Stomach (tissue), 4 donors: ENCODE data around the gene PLCG2.

Source experiments
- EP300 ChIP-seq: sonication (generic); formaldehyde crosslinking; IDR thresholded peaks from one replicate; pipeline ENCODE4 v1.6.1; 2017; ENCODE audit warnings: antibody characterized with exemption
- POLR2A ChIP-seq, 4 donors: fragments of 450-650 bp; IDR thresholded peaks; one replicate each; pipeline ENCODE4 v1.6.1; 2016; ENCODE audit warnings: antibody characterized with exemption in 4 of 4, control low read depth in 2 of 4, mild to moderate bottlenecking in 1 of 4, moderate library complexity in 1 of 4
- TF ChIP-seq, protein P1 (sequence below), 7 experiments: fragments of 450-650 bp in 4 of 7; fragments of 200-600 bp in 3 of 7; sonication (generic) in 3 of 7; IDR thresholded peaks; one replicate each; pipeline ENCODE4 v1.5.1; 2016 to 2019; ENCODE audit warnings: antibody characterized with exemption in 7 of 7, control low read depth in 2 of 7, mild to moderate bottlenecking in 1 of 7

DNA sequence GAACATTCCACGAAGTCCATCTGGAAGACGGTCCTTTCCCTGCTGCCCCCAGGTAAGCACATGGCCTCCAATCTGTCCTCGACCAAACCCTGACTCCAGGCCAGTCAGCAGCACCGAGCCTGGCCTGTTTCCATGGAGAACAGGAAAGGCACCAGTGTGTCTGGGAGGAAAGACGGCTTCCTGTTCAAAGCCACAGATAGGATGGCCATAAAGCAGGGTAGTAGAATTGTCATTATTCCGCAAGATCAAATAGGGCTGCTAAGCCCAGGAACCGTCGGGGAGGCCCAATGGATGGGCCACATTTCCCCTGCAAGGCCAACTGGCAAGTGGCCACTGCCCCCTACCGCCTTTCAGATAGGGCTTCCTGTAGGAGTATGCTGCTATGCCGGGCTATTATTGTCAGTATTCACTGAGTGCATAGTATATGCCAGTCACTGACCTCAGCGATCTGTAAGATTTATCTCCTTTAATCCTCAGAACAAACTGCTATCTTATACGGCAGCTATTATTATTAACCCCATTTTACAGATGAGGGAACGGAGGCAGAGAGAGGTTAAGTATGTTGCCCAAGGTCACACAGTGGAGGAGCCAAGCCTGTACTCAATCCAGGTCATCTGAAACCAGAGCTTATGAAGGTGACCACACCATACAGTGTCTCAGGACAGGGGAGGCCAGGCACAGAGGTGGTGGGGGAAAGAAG is 23.0 kb upstream of the PLCG2 start:
- TF ChIP-seq, protein P1, sequence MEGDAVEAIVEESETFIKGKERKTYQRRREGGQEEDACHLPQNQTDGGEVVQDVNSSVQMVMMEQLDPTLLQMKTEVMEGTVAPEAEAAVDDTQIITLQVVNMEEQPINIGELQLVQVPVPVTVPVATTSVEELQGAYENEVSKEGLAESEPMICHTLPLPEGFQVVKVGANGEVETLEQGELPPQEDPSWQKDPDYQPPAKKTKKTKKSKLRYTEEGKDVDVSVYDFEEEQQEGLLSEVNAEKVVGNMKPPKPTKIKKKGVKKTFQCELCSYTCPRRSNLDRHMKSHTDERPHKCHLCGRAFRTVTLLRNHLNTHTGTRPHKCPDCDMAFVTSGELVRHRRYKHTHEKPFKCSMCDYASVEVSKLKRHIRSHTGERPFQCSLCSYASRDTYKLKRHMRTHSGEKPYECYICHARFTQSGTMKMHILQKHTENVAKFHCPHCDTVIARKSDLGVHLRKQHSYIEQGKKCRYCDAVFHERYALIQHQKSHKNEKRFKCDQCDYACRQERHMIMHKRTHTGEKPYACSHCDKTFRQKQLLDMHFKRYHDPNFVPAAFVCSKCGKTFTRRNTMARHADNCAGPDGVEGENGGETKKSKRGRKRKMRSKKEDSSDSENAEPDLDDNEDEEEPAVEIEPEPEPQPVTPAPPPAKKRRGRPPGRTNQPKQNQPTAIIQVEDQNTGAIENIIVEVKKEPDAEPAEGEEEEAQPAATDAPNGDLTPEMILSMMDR (IDR thresholded peaks at IDR 0.05), result no peak
- TF ChIP-seq POLR2A (IDR thresholded peaks at IDR 0.05), result no peak
- TF ChIP-seq EP300, result no peak
